ENCODE measurements around the gene MARCOL.
"Not testable (repeated sequence)": the region's sequence is repeated elsewhere in the genome, so short reads cannot be mapped to it uniquely, and the experiment has no call there.

Gene MARCOL

GRCh38 chr5:148267962-148268361, 29.6 kb downstream of the MARCOL start:
- H3K4me3 ChIP-seq (ENCODE audit: low read depth, low read length) = no peak overlapping the region
- no peak for TF ChIP-seq CTCF (IDR thresholded peaks at IDR 0.05; ENCODE audit: low read depth, low read length)

GRCh38 chr5:148268566-148268965, 30.2 kb downstream of the MARCOL start, which contains the start of gene SPINK13:
Gene SPINK13 (plus strand): TSS chr5:148268794. CDS start chr5:148270073, 1,279 bp downstream.
- TF ChIP-seq CTCF (IDR thresholded peaks at IDR 0.05; ENCODE audit: low read depth, low read length) = no peak
- no peak within 1 kb of the TSS for H3K4me3 ChIP-seq (ENCODE audit: low read depth, low read length)

- not testable (repeated sequence) for H3K4me3 ChIP-seq (ENCODE audit: low read depth, low read length)
Measured at GRCh38 chr5:148275129-148275528, 36.8 kb downstream of the MARCOL start.

GRCh38 chr5:148280893-148281292, 42.6 kb downstream of the MARCOL start:
- not testable (repeated sequence) for H3K4me3 ChIP-seq (ENCODE audit: low read depth, low read length)

GRCh38 chr5:148281336-148281735, 43.0 kb downstream of the MARCOL start:
- not testable (repeated sequence) for H3K4me3 ChIP-seq (ENCODE audit: low read depth, low read length)

- no peak overlapping the region for H3K4me3 ChIP-seq (ENCODE audit: low read depth, low read length)
- no peak for TF ChIP-seq CTCF (IDR thresholded peaks at IDR 0.05; ENCODE audit: low read depth, low read length)
Measured at GRCh38 chr5:148290271-148291195, 52.2 kb downstream of the MARCOL start.

All from WI38 (cell line).